ENCODE results near the gene HAUS5. TPM values are rescaled to one million over a fixed set of nuclear protein-coding genes. Genes with fewer than 3 reads are reported as not detected.

Gene HAUS5
- total RNA-seq, 1 donor from 2014 or later: 19.7 TPM

GRCh38 chr19:35642798-35643254 is 30.3 kb downstream of the HAUS5 start:
- H3K4me3 ChIP-seq (ENCODE audit: low read depth, low read length): peak overlapping the region; percentile 71
- no peak for DNase-seq (ENCODE audit: low read depth)
- TF ChIP-seq CTCF (conservative IDR thresholded peaks at IDR 0.05; ENCODE audit: low read depth, low read length): no peak

- TF ChIP-seq CTCF (conservative IDR thresholded peaks at IDR 0.05; ENCODE audit: low read depth, low read length): no peak
- no peak for DNase-seq (ENCODE audit: low read depth)
- peak overlapping the region; percentile 71 for H3K4me3 ChIP-seq (ENCODE audit: low read depth, low read length)
These were observed 31.0 kb downstream of the HAUS5 start for GRCh38 chr19:35643255-35644205.

GRCh38 chr19:35644206-35644986 is 31.9 kb downstream of the HAUS5 start:
- DNase-seq (ENCODE audit: low read depth): peak; percentile 48
- no peak for TF ChIP-seq CTCF (conservative IDR thresholded peaks at IDR 0.05; ENCODE audit: low read depth, low read length)
- H3K4me3 ChIP-seq (ENCODE audit: low read depth, low read length): peak overlapping the region; percentile 71

GRCh38 chr19:35644987-35645679 is 32.6 kb downstream of the HAUS5 start:
- TF ChIP-seq CTCF (conservative IDR thresholded peaks at IDR 0.05; ENCODE audit: low read depth, low read length): no peak
- H3K4me3 ChIP-seq (ENCODE audit: low read depth, low read length): peak overlapping the region; percentile 71
- DNase-seq (ENCODE audit: low read depth): no peak

- TF ChIP-seq CTCF (conservative IDR thresholded peaks at IDR 0.05; ENCODE audit: low read depth, low read length): no peak
These were observed 33.4 kb downstream of the HAUS5 start for GRCh38 chr19:35645680-35646511.

More at GRCh38 chr19:35645680-35646511, 33.4 kb downstream of the HAUS5 start:
- no peak for DNase-seq (ENCODE audit: low read depth)
- H3K4me3 ChIP-seq (ENCODE audit: low read depth, low read length): no peak overlapping the region

Measured in epithelial cell of proximal tubule (primary cell).